ENCODE results near the gene MRPS34.

The MRPS34 gene

DNA sequence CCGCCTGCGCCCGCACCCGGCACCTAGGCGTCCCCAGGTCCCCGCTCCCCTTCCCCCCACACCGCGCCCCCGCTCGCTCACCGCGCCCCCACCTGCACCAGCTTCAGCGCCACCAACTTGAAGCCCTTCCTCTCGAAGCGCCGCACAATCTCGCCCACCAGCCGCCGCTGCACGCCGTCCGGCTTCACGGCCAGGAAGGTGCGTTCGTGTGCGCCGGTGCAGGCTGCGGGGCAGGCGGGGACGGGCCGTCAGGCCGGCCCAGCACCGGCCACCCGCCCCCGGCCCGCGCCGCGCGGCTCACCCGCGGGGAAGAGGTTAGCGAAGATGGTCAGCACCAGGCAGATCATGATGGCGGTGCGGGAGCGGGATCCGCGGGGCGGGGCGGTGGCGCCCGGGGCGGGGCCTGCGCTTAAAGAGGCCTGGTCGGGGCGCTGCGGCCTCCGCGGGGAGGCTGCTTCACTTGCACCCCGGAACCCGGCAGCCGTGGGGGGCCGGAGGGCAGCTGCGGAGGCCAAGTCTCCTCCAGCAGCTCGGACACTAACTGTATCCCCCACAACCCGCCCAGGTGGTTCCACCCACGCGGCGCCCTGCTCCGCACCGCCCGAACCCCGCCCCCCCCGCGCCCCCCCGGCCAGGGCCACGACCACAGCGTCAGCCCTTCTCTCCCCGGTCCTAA, 1.6 kb downstream of the MRPS34 start, which contains the start of gene NME3:
NME3 (minus strand) TSS at position 356 of the 676 bp plus-strand sequence; CDS start at position 347, 9 bp downstream.
- DNase-seq (ENCODE audit: low spot score): no peak
- FAIRE-seq: no peak

DNA sequence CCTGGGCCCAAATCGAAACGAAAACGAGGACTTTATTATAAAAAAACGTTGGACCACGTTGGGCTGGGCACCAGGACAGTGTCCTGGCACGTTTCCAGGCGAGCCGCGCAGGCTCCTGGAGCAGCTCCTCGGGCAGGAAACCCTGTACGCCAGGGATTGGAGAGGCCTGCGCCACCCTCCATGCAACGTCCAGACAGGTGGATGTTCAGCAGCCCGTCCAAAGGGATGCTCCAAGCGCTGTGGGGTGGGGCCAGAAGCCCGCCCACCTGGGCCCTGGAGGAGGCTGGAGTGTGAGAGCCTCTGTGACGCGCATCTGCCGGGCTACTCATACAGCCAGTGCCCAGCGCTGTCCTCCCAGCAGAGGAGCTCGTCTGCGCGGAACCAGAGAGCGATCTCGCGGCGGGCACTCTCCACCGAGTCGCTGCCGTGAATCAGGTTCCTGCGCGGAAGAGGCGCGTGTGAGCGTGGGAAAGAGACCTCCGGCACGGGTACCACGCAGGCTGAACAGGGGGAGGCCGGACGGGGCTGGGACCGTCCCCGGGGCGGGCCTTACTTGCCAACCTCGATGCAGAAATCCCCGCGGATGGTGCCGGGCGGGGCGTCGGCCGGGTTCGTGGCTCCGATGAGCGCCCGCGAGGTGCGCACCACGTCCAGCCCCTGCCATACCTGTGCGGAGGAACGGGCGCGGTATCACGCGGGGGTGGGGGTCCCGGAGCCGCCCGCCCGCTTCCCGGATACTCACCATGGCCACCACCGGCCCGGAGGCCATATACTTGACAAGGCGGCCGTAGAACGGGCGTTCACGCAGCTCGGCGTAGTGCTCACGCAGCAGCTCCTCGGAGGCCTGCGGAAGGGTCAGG, 2.4 kb downstream of the MRPS34 start:
- DNase-seq (ENCODE audit: low spot score): no peak
- no peak for FAIRE-seq

DNA sequence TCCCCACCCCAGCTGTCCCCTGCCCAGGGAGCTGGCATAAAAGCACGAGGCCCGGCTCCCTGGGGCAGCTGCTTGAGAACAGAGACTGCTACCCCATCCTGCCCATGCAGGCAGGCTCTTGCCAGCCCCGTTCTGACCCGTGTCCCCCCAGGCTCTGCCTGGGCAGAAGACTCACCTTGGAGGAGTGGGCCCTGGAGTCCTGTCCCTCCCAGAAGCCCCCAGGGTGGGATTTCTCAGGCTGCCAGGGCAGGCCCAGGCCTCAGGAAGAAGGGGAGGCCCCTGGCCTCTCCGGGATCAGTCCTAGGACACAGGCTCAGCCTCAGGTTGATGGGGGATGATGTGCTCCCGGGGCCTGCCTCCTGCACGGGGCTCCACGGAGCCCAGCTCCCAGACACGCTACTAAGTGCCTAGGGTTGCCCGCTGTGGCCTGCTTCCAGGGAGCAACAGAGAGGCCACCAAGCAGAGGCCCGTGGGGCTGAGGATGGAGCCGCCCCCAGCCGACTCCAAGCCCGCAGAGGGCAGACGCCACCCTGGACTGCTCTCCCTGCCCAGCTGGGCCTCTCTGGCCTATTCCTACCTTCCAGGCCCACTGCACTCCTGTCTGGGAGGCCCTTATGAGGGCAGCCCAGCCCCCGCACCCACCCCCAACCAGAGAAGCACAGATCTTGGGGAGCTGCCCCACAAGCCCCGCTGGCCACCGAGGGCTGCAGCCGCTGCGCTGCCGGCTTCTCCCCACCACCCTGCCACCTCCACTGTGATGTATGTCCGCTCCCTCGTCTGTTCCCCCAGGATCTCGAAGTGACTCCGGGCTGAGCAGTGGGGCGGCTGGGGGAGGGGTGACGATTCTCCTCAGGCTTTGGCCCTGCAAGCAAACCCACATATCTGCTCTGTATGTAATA, 3.3 kb downstream of the MRPS34 start:
- DNase-seq (ENCODE audit: low spot score) (no peak), FAIRE-seq (no peak)

DNA sequence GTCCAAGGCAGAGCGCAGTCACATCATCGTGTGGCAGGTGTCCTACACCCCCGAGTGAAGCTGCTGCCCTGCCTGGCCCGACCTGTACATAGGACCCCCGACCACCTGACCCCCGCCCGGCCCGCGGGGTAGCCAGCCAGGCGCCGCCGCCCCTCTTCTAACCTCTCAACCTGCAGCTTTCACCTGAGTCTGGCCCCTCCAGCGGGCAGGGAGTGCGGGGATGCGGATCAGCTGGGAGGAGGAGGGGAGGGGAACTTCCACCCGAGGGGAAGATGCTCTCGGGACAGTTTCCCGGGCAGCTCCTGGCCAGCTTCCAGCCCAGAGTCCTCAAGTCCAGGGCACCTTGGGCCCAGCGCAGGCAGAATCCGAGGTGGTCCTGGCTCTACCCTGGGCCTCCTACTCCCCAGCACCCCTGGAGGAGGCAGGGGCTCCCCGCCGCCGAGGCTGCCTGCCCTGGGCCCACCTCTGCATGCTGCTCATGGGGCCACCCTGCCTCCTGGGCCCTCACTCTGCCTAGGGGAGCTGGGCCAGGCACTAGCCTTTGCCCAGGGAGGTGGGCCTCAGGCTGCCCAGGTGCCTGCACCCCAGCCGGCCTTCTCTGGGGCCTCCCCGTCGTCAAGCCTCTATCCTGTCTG, 4.0 kb downstream of the MRPS34 start:
- no peak for DNase-seq (ENCODE audit: low spot score)
- FAIRE-seq: no peak

DNA sequence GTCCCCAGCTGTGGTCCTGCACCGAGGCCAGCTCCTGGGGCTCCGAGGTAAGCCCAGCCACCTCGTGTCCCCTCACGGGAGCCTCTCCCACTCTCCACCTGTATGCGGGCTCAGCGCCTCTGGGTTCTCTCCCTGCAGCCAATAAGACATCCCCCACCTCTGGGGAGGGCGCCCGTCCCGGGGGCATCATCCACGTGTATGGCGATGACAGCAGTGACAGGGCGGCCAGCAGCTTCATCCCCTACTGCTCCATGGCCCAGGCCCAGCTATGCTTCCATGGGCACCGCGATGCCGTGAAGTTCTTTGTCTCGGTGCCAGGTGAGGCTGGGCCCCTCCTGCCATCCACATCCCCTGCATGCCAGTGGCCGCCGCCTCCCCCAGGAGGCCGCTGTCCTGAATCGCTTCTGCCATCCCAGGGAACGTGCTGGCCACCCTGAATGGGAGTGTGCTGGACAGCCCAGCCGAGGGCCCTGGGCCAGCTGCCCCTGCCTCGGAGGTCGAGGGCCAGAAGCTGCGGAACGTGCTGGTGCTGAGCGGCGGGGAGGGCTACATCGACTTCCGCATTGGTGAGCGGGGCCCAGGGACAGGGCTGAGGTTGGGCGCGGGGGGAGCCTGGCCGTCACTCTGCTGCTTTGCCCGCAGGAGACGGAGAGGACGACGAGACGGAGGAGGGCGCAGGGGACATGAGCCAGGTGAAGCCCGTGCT, 4.7 kb downstream of the MRPS34 start:
- FAIRE-seq: no peak
- DNase-seq (ENCODE audit: low spot score): no peak

DNA sequence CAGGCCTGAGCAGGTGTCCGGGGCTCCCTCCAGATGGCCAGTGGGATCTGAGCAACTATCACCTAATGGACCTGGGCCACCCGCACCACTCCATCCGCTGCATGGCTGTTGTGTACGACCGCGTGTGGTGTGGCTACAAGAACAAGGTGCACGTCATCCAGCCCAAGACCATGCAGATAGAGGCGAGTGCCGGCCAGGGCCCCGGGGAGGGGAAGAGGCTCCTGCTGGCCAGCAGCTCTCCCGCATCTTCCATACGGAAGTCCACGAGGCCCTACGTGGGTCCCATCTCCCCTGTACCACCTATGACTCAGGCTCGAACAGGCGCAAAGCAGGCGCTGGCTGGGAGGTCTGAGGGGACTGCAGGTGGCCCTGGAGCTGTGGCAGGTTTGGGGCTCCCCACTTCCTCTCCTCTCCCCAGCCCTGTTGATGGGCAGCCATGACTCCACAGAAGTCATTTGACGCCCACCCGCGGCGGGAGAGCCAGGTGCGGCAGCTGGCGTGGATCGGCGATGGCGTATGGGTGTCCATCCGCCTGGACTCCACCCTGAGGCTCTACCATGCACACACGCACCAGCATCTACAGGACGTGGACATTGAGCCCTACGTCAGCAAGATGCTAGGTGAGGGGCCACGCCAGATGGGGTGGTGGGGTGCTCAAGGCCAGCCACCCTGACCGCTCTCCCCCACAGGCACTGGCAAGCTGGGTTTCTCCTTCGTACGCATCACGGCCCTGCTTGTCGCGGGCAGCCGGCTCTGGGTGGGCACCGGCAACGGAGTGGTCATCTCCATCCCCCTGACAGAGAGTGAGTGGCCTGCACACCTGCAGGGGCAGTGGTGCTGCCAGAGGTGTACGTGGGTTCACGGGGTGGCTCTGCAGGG, 5.6 kb downstream of the MRPS34 start:
- no peak for FAIRE-seq

DNA sequence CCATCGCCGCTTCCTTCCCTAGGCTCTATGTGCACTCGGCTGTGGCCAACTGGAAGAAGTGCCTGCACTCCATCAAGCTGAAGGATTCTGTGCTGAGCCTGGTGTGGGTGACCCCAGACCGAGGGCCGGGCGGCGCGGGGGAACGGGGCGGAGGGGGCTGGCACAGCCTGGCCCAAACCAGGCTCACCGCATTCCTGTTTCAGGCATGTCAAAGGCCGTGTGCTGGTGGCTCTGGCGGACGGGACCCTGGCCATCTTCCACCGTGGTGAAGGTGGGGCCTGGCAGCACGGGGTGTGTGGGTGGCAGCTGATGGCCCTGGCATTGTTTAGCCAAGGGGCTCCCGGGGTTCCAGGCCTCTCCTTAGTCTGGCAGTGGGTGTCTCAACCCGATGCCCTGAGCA, 6.2 kb downstream of the MRPS34 start:
- no peak for FAIRE-seq
- DNase-seq (ENCODE audit: low spot score): no peak

More for the DNA sequence above, 5.6 kb downstream of the MRPS34 start:
- DNase-seq (ENCODE audit: low spot score): no peak

DNA sequence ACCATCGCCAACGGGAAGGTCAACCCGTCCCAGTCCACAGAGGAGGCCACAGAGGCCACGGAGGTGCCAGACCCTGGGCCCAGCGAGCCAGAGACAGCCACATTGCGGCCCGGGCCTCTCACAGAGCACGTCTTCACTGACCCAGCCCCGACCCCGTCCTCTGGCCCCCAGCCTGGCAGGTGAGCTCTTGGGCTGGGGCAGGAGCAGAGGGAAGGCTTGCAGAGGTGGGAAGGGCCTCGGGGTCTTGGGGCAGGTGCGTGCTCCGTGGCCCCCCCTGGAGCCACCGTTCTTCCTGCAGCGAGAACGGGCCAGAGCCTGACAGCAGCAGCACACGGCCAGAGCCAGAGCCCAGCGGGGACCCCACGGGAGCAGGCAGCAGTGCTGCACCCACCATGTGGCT, 6.7 kb downstream of the MRPS34 start:
- FAIRE-seq: no peak
- no peak for DNase-seq (ENCODE audit: low spot score)

DNA sequence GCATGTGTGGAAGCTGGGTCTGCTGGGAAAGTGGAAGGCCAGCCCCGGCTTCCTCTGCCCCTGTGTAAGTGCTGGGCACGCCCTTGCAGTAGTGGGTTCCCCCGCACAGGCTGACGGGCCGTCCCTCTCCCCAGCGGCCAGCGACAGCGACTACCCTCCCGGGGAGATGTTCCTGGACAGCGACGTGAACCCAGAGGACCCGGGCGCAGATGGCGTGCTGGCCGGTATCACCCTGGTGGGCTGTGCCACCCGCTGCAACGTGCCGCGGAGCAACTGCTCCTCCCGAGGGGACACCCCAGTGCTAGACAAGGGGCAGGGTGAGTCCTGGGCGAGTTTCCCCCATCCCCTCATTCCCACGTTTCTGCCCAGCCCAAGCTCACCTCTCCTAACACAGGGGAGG, 7.1 kb downstream of the MRPS34 start:
- DNase-seq (ENCODE audit: low spot score): no peak
- no peak for FAIRE-seq

DNA sequence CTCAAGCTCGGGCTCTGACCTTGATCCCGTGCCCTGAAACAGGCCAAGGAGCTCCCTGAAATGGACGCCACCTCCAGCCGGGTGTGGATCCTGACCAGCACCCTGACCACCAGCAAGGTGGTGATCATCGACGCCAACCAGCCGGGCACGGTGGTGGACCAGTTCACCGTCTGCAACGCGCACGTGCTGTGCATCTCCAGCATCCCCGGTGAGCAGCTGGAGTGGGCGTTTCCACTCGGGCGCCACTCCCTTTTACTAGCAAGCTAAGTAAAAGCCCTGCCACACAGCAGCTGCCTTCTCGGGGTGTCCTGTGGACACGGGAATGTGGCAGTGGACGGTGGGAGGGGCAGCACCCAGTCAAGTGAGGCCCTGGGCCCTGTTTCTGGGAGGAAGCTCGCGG, 8.0 kb downstream of the MRPS34 start:
- DNase-seq (ENCODE audit: low spot score): no peak
- FAIRE-seq: no peak

DNA sequence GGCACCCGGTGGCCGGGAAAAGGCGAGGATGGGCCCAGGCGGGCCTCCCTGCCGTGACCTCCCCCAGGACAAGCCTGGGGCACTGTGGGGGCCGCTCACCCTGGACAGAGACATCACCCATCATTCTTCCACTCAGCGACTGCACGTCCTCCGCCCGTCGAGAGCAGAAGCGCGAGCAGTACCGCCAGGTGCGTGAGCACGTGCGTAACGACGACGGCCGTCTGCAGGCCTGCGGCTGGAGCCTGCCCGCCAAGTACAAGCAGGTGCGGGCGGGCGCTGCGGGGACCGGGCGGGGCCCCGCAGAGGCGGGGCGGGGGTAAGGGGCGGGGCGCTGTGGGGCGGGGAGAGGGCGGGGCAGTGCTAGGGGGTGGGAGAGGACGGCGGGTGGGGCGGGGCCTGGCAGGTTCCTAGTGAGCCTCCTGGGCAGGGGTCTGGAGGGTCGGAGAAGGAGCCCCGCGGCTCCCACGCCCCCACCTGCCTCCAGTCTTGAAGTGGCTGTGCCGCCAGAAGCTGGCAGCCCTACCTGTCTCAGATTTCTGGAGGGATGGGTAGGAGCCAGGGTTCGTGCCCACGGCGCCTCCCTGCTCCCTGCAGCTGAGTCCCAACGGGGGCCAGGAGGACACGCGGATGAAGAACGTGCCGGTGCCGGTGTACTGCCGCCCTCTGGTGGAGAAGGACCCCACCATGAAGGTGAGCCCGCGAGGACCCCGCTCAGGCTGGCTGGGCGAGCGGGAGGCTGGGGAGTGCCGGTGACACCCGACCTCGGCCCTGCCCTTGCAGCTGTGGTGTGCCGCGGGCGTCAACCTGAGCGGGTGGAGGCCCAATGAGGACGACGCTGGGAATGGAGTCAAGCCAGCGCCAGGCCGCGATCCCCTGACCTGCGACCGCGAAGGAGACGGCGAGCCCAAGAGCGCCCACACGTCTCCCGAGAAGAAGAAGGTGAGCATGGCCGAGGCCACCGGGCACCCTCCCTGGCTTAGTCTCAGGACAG, 9.1 kb downstream of the MRPS34 start:
- DNase-seq (ENCODE audit: low spot score): no peak

DNA sequence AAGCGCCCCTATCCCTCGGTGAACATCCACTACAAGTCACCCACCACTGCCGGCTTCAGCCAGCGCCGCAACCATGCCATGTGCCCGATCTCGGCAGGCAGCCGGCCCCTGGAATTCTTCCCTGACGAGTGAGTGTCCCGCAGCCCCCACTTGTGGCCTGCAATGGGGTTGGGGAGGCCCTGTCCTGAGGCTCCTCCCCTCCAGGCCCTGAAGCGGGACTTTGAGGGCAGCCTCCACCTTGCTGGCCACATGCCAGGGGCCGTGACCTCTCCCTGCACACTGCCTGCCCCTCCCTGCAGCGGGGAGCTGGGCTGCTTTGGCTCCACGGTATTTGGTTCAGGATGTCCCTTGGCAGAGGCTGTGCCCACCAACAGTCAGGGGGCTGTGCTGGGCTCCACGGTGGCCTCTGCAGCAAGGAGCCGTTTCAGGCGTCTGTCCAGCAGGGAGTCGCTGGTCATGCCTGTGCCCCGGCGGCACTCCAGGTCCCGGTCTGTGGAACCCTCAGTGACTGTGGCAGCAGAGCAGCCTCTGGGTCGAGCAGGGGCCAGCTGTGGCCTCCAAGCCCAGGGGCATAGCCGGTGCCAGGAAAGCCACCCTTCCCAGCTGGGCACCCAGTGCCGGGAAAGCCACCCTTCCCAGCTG, 9.9 kb downstream of the MRPS34 start:
- DNase-seq (ENCODE audit: low spot score) (no peak), FAIRE-seq (no peak)

More for the DNA sequence above, 9.1 kb downstream of the MRPS34 start:
- FAIRE-seq: no peak

DNA sequence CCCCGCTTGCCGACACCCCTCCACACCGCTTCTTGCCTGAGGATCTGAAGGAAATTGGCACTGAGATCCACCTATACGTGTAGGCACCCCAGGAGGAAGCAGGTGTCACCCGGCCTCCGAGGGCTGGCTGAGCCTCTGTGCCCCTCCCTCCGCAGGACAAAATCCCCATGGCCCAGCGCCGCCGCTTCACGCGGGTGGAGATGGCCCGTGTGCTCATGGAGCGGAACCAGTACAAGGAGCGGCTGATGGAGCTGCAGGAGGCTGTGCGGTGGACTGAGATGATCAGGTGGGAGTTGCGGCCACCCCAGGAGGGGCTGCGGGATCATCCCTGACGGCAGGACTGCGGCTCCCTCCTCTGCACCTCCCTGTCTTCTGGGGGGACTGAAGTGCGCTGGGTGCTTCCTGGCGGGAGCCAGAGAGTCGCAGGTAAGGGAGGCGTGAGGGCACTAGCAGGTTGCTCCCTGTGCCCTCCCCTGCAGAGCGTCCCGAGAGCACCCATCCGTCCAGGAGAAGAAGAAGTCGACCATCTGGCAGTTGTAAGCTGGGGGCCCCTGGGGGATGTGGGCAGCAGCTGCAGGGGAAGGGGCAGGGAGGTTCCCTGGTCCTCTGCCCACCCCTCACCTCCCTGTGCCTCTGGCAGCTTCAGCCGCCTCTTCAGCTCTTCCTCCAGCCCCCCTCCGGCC, 10.6 kb downstream of the MRPS34 start:
- no peak for FAIRE-seq
- DNase-seq (ENCODE audit: low spot score): no peak

DNA sequence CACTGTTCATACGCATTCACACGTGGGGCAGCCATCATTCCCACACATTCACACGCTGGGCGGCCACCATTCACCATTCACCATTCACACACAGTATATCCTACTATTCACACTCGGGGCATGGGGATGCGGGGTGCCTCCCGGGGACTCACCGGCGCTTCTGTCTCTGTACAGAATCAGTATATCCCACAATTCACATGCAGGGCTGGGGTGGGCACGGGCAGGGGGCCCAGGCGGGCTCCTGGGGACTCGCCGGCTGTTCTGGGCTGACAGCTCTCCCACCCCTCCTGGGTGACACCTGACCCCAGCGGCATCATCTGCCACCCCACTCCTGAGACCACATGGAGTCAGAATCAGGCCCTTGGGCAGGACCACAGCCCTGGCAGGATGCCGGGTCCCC, 11.2 kb downstream of the MRPS34 start:
- no peak for DNase-seq (ENCODE audit: low spot score)
- no peak for FAIRE-seq

DNA sequence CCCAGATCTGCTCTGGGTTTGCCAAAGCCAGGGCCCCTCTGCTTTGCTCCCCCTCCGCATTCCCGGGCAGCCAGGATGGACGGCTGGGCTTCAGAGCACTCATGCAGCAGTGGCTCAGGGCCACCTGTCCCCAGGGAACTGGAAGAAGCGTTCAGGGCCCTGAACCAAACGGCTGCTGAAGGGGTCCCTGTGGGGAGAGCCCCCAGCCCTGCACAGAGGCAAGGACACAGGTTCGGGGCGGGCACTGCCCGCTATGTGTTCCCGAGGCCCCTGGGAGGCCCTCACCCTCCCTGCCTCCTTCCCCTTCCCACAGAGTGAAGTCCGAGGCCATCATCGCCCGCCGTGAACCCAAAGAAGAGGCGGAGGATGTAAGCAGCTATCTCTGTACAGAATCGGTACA, 12.0 kb downstream of the MRPS34 start:
- no peak for FAIRE-seq

DNA sequence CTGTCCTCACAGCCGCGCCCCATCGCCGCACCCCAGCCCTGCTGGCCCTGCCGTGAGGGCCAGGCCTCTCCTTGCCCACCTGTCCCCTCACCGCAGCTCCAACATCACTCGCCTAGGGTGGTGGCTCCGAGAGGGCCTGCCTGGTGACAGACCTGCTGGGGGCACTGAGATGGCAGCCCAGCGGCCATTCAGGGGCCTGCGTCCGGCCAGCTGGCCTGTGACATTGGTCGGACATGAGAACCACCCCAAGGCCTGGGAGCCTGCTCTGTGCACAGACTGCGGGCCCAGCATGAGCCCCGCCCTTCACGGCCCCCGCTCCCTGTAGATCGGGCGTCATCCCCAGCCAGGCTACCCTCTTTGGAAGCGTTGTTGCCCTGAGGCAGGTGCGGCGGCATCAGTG, 13.4 kb downstream of the MRPS34 start:
- FAIRE-seq (no peak), DNase-seq (ENCODE audit: low spot score) (no peak)

More for the DNA sequence above, 12.0 kb downstream of the MRPS34 start:
- DNase-seq (ENCODE audit: low spot score): no peak

DNA sequence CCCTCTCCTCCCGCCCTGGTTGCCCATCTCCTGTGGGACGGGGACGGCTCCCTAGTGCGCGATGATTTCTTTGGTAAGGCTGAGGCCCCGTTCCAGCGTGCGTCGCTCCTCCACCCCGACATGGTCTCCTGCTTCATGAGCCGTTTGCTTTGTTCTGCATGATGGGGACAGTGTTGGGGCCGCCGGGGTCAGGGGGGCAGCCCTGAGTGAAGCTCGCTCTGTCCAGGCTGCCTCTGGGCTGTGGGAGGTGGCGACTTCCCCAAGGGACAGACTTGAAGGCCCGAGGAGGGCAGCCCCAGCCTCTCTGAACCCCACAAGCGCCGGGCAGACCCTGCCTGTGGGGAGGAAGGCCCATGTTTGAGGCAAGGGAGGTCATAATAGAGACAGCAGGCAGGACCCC, 14.0 kb downstream of the MRPS34 start:
- no peak for FAIRE-seq
- DNase-seq (ENCODE audit: low spot score): no peak
